Left ventricle myocardium superior (tissue), 1 donor: Measurements from ENCODE around the gene CYSLTR2. TPM values are rescaled to one million over a fixed set of nuclear protein-coding genes. Genes with fewer than 3 reads are reported as not detected.
"Not testable (repeated sequence)": the region's sequence is repeated elsewhere in the genome, so short reads cannot be mapped to it uniquely, and the experiment has no call there.

ENCODE experiments used
- ATAC-seq: fragments of 200-7000 bp; cut with Tn5 transposase; one replicate; pipeline ENCODE4 v1.9.1; 2020; ENCODE audit warnings: mild to moderate bottlenecking, moderate library complexity
- DNase-seq: peaks from one replicate; pipeline ENCODE4 v3.0.0-alpha.2; 2020
- intact Hi-C: fragments of 100-400 bp; cut with micrococcal nuclease; formaldehyde crosslinking; loops from one replicate; pipeline ENCODE4 v1.11.0; 2022
- total RNA-seq: library from RNA; stranded (reverse); fragmentation: NEBNext Ultra II Directional; extraction: Animal tissue kit (Norgen Biotek cat#: 25700); gene quantifications from one replicate; pipeline ENCODE4 v1.2.1, GENCODE V29; 2021
- donor health status: DM: no; HTN: yes; CAD: no; lungs with severe emphysema.

Gene CYSLTR2
- total RNA-seq, 1 donor from 2014 or later, result 5.0 TPM

GRCh38 chr13:48680756-48681392 lies 27.1 kb downstream of the CYSLTR2 start:
- intact Hi-C loops, result no loop called here
- ATAC-seq (no peak), DNase-seq (no peak)

- no peak for ATAC-seq
- intact Hi-C loops, result no loop called here
These were observed 28.2 kb downstream of the CYSLTR2 start for GRCh38 chr13:48681905-48682304.

GRCh38 chr13:48682436-48682835 lies 28.7 kb downstream of the CYSLTR2 start:
- intact Hi-C loops, result no loop called here

More at GRCh38 chr13:48681905-48682304, 28.2 kb downstream of the CYSLTR2 start:
- no peak for DNase-seq

GRCh38 chr13:48686636-48687210 lies 33.0 kb downstream of the CYSLTR2 start:
- DNase-seq (no peak), ATAC-seq (no peak)
- intact Hi-C loops, result no loop called here

More at GRCh38 chr13:48682436-48682835, 28.7 kb downstream of the CYSLTR2 start:
- ATAC-seq (no peak), DNase-seq (no peak)

GRCh38 chr13:48687249-48687648 lies 33.5 kb downstream of the CYSLTR2 start:
- intact Hi-C loops, result no loop called here
- DNase-seq (no peak), ATAC-seq (no peak)

- no peak for ATAC-seq
- intact Hi-C loops, result no loop called here
- no peak for DNase-seq
These were observed 40.3 kb downstream of the CYSLTR2 start for GRCh38 chr13:48693998-48694397.

GRCh38 chr13:48695776-48696175 lies 42.0 kb downstream of the CYSLTR2 start:
- DNase-seq (no peak), ATAC-seq (no peak)
- intact Hi-C loops, result no loop called here

- intact Hi-C loops, ATAC-seq, DNase-seq: not testable (repeated sequence)
These were observed 42.9 kb downstream of the CYSLTR2 start for GRCh38 chr13:48696676-48697075.

- DNase-seq (no peak), ATAC-seq (no peak)
- intact Hi-C loops, result no loop called here
These were observed 53.7 kb downstream of the CYSLTR2 start for GRCh38 chr13:48707405-48707804.

GRCh38 chr13:48708764-48709163 lies 55.0 kb downstream of the CYSLTR2 start:
- intact Hi-C loops, result no loop called here
- DNase-seq (no peak), ATAC-seq (no peak)

GRCh38 chr13:48709213-48709612 lies 55.5 kb downstream of the CYSLTR2 start:
- ATAC-seq (no peak), DNase-seq (no peak)
- intact Hi-C loops, result no loop called here

GRCh38 chr13:48710160-48710559 lies 56.4 kb downstream of the CYSLTR2 start:
- no peak for DNase-seq
- intact Hi-C loops, result no loop called here
- ATAC-seq, result no peak

GRCh38 chr13:48712141-48712540 lies 58.4 kb downstream of the CYSLTR2 start:
- ATAC-seq, result no peak
- intact Hi-C loops, result no loop called here

GRCh38 chr13:48715977-48716376 lies 62.2 kb downstream of the CYSLTR2 start:
- ATAC-seq (no peak), DNase-seq (no peak)
- intact Hi-C loops, result no loop called here

More at GRCh38 chr13:48712141-48712540, 58.4 kb downstream of the CYSLTR2 start:
- no peak for DNase-seq

GRCh38 chr13:48720621-48721020 lies 66.9 kb downstream of the CYSLTR2 start:
- DNase-seq (no peak), ATAC-seq (peak; percentile 22)
- intact Hi-C loops, result no loop called here

GRCh38 chr13:48723168-48723567 lies 69.4 kb downstream of the CYSLTR2 start:
- intact Hi-C loops, result no loop called here
- DNase-seq (no peak), ATAC-seq (peak; percentile 28)

- intact Hi-C loops, result no loop called here
- DNase-seq, result no peak
- ATAC-seq, result no peak
These were observed 71.5 kb downstream of the CYSLTR2 start for GRCh38 chr13:48725271-48725670.

- intact Hi-C loops, result no loop called here
These were observed 73.0 kb downstream of the CYSLTR2 start for GRCh38 chr13:48726711-48727110.

GRCh38 chr13:48727241-48728011 lies 73.7 kb downstream of the CYSLTR2 start:
- intact Hi-C loops, result no loop called here
- ATAC-seq, result peak; percentile 80
- DNase-seq, result peak; percentile 58

More at GRCh38 chr13:48726711-48727110, 73.0 kb downstream of the CYSLTR2 start:
- ATAC-seq (peak; percentile 90), DNase-seq (peak; percentile 45)

GRCh38 chr13:48728226-48728625 lies 74.5 kb downstream of the CYSLTR2 start:
- no peak for ATAC-seq
- intact Hi-C loops, result no loop called here
- DNase-seq, result no peak
